PC-9 (cell line): ENCODE results near the gene TLN1. TPM values are rescaled to one million over a fixed set of nuclear protein-coding genes. Genes with fewer than 3 reads are reported as not detected.

Source experiments
- BruUV-seq: library from RNA; stranded (reverse); fragments of 400-500 nt; replicated peaks from 2 replicates; lab custom pipeline; 2021; lab: Mats Ljungman, UMichigan
- CTCF ChIA-PET: fragments of 300-600 bp; sonication (Branson Sonifier 250); formaldehyde crosslinking; loops from one replicate; lab custom pipeline; 2022; ENCODE audit warnings: antibody characterized with exemption; lab: Charles Lee
- POLR2A ChIA-PET: fragments of 300-600 bp; sonication (Branson Sonifier 250); formaldehyde crosslinking; loops from one replicate; lab custom pipeline; 2022; ENCODE audit warnings: antibody characterized with exemption; ENCODE audit not compliant: unreplicated experiment; lab: Charles Lee
- DNase-seq, 2 experiments: peaks; one replicate each; pipeline versions ENCODE4 v3.0.0 to v3.0.0-alpha.2; 2015 to 2022; ENCODE audit warnings: mixed read lengths in 1 of 2
- H2AFZ ChIP-seq: fragments of 200-600 bp; sonication (generic); 2 replicates; pipeline ENCODE4 v1.8.1; 2017; ENCODE audit warnings: antibody characterized with exemption
- H3F3A ChIP-seq: fragments of 200-600 bp; sonication (generic); 2 replicates; pipeline ENCODE4 v1.8.1; 2017; ENCODE audit warnings: antibody characterized with exemption, mild to moderate bottlenecking, low read depth; ENCODE audit not compliant: insufficient read depth
- H3K27ac ChIP-seq: fragments of 200-600 bp; sonication (generic); 2 replicates; pipeline ENCODE4 v1.6.1; 2016; ENCODE audit warnings: mixed run types
- H3K27me3 ChIP-seq: fragments of 200-600 bp; sonication (generic); 2 replicates; pipeline ENCODE4 v1.6.1; 2016; ENCODE audit warnings: low read depth, mixed run types; ENCODE audit not compliant: insufficient read depth
- H3K36me3 ChIP-seq: fragments of 200-600 bp; sonication (generic); 2 replicates; pipeline ENCODE4 v1.6.1; 2016; ENCODE audit warnings: low read depth, mixed run types
- H3K4me1 ChIP-seq: fragments of 200-600 bp; sonication (generic); replicated peaks from 2 replicates; pipeline ENCODE4 v1.6.1; 2016; ENCODE audit warnings: mixed run types; ENCODE audit not compliant: insufficient read depth
- H3K4me2 ChIP-seq: fragments of 200-600 bp; sonication (generic); 2 replicates; pipeline ENCODE4 v1.6.1; 2017; ENCODE audit warnings: mixed run types
- H3K4me3 ChIP-seq: fragments of 200-600 bp; sonication (generic); 2 replicates; pipeline ENCODE4 v1.6.1; 2016; ENCODE audit warnings: mixed run types
- H3K79me2 ChIP-seq: fragments of 200-600 bp; sonication (generic); 2 replicates; pipeline ENCODE4 v1.6.1; 2017; ENCODE audit warnings: low read depth, mixed run types
- H3K9me2 ChIP-seq: fragments of 200-600 bp; sonication (generic); 2 replicates; pipeline ENCODE4 v1.8.1; 2017; ENCODE audit warnings: mild to moderate bottlenecking; ENCODE audit not compliant: insufficient read depth
- H3K9me3 ChIP-seq: fragments of 200-600 bp; sonication (generic); 2 replicates; pipeline ENCODE4 v1.8.1; 2016; ENCODE audit warnings: low read depth; ENCODE audit not compliant: insufficient read depth
- H4K20me1 ChIP-seq: fragments of 200-600 bp; sonication (generic); 2 replicates; pipeline ENCODE4 v1.8.1; 2017; ENCODE audit not compliant: insufficient read depth
- EZH2 ChIP-seq: fragments of 200-600 bp; sonication (generic); IDR thresholded peaks from 2 replicates; pipeline ENCODE4 v1.8.0; 2017; ENCODE audit warnings: antibody characterized with exemption, low read depth
- intact Hi-C: fragments of 100-400 bp; cut with micrococcal nuclease; formaldehyde crosslinking; loops from one replicate; pipeline ENCODE4 v1.10.0; 2022; ENCODE audit not compliant: unreplicated experiment
- total RNA-seq: library from RNA; stranded (reverse); gene quantifications from 2 replicates; pipeline ENCODE4 v1.2.3, GENCODE V29; 2021
- TF ChIP-seq, protein P1 (sequence below): fragments of 200-600 bp; sonication (generic); conservative IDR thresholded peaks from 2 replicates; pipeline ENCODE4 v1.6.1; 2017; ENCODE audit warnings: mixed run types, antibody characterized with exemption, mild to moderate bottlenecking, moderate library complexity

TLN1 gene
- total RNA-seq, 1 experiment from 2014 or later: 101 TPM

DNA sequence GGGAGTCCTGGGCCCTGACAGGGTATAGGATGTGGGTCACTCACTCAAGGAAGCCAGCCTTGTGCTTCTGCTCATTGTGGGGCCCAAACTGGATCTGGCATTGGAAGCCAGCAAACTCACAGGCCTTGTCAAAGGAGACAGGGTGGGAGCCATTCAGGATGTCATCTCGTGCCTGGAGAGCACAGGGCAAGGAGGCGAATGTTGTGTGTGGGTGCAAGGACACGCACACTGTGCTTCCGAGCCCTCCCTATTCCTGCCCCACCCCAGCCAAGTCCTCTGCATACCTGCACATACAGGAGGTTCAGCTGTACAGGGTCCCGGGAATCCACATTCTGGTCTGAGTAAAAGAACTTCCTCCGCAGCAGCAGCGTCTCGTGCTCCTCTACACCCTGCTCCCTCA, 8.1 kb downstream of the TLN1 start:
- Histone ChIP-seq H3K4me3 (no peak overlapping the region), H3K36me3 (no peaks in the 10 kb centered on the region), H3K9me3 (no peaks in the 10 kb centered on the region), H3K27ac (no peak overlapping the region), H3K9me2 (no peaks in the 10 kb centered on the region), H3K4me1 (peaks cover 15% of the 10 kb centered on the region), H4K20me1 (peaks cover 6% of the 10 kb centered on the region; the same call in 1 of the 2 replicates), H3K79me2 (peaks cover 20% of the 10 kb centered on the region), H3K27me3 (no peaks in the 10 kb centered on the region), H3F3A (no peaks in the 10 kb centered on the region), H2AFZ (no peak overlapping the region), H3K4me2 (no peak overlapping the region)
- DNase-seq: no peak
- ChIA-PET CTCF (no interaction called here), POLR2A (no interaction called here)
- no TSS peak for BruUV-seq
- intact Hi-C loops: no loop called here
- TF ChIP-seq, protein P1, sequence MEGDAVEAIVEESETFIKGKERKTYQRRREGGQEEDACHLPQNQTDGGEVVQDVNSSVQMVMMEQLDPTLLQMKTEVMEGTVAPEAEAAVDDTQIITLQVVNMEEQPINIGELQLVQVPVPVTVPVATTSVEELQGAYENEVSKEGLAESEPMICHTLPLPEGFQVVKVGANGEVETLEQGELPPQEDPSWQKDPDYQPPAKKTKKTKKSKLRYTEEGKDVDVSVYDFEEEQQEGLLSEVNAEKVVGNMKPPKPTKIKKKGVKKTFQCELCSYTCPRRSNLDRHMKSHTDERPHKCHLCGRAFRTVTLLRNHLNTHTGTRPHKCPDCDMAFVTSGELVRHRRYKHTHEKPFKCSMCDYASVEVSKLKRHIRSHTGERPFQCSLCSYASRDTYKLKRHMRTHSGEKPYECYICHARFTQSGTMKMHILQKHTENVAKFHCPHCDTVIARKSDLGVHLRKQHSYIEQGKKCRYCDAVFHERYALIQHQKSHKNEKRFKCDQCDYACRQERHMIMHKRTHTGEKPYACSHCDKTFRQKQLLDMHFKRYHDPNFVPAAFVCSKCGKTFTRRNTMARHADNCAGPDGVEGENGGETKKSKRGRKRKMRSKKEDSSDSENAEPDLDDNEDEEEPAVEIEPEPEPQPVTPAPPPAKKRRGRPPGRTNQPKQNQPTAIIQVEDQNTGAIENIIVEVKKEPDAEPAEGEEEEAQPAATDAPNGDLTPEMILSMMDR: no peak
- no peak for TF ChIP-seq EZH2

DNA sequence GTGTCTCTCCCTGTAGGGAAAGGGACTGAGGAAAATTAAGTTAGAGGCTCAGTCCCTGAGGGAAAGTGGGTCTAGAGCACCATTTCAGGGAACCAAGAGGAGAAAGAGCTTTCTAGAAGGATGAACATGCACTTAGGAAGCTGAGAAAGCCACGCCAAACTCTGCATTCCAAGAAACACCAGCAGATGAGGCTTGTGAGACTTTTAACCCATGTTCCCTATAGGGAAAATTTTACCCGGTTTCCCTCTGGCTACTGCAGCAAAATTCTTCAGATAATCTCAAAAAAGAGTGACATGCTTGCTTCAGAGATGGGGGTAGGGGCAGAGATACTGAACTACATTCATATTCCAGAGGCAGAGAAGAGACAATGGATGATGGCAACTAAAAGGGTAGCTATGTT, 8.6 kb downstream of the TLN1 start:
- Histone ChIP-seq H3F3A (no peaks in the 10 kb centered on the region), H3K9me3 (no peaks in the 10 kb centered on the region), H3K9me2 (no peaks in the 10 kb centered on the region), H3K4me2 (no peak overlapping the region), H2AFZ (no peak overlapping the region), H3K36me3 (no peaks in the 10 kb centered on the region), H3K27ac (no peak overlapping the region), H3K79me2 (peaks cover 15% of the 10 kb centered on the region), H3K4me3 (no peak overlapping the region), H4K20me1 (peaks cover 5% of the 10 kb centered on the region; the same call in 1 of the 2 replicates), H3K4me1 (peaks cover 11% of the 10 kb centered on the region), H3K27me3 (no peaks in the 10 kb centered on the region)
- CTCF ChIA-PET: no interaction called here
- no peak for DNase-seq
- no TSS peak for BruUV-seq
- intact Hi-C loops: no loop called here
- TF ChIP-seq, protein P1: no peak
- TF ChIP-seq EZH2: no peak
- POLR2A ChIA-PET: no interaction called here

DNA sequence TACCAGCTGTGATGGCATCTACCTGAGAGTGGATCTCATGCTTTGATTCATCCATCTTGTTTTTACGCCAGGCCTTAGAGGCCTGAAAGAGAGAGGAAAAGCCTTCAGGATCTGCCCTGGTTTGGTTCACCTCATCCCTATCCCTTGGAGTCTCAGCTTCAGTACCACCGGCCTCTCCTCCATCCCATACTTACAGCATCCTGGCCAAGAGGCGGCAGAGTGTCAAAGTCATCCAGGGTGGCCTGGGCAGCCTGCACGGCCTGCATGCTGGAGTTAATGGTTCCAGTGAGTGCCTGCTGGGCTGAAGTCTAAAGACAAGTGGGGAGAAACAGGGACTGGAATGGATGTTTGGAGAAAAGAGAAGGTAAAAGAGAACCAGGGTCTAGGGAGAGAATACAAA, 12.4 kb downstream of the TLN1 start:
- Histone ChIP-seq H2AFZ (no peak overlapping the region), H3K27me3 (no peaks in the 10 kb centered on the region), H3K4me1 (no peaks in the 10 kb centered on the region), H3K4me2 (no peak overlapping the region), H3K4me3 (no peak overlapping the region), H3K9me2 (no peaks in the 10 kb centered on the region), H3K9me3 (no peaks in the 10 kb centered on the region), H3K79me2 (no peaks in the 10 kb centered on the region), H4K20me1 (no peaks in the 10 kb centered on the region), H3K27ac (no peak overlapping the region), H3K36me3 (peaks cover 4% of the 10 kb centered on the region; the same call in 1 of the 2 replicates), H3F3A (no peaks in the 10 kb centered on the region)
- ChIA-PET CTCF (no interaction called here), POLR2A (no interaction called here)
- no peak for DNase-seq
- intact Hi-C loops: no loop called here
- TF ChIP-seq, protein P1: no peak
- TF ChIP-seq EZH2: no peak
- no TSS peak for BruUV-seq
